ENCODE data around the gene TCF12. TPM values are rescaled to one million over a fixed set of nuclear protein-coding genes. Genes with fewer than 3 reads are reported as not detected.

Gene TCF12
- total RNA-seq, 1 donor from 2014 or later = 112 TPM

- Mint-ChIP-seq H3K4me3 (ENCODE audit: unreplicated experiment) (no peak overlapping the region), H3K27me3 (ENCODE audit: low read depth, unreplicated experiment) (no peaks in the 10 kb centered on the region), H3K27ac (ENCODE audit: unreplicated experiment) (no peak overlapping the region), H3K36me3 (ENCODE audit: low read depth, unreplicated experiment) (no peaks in the 10 kb centered on the region), H3K9me3 (ENCODE audit: unreplicated experiment) (no peaks in the 10 kb centered on the region), H3K4me1 (ENCODE audit: low read depth, unreplicated experiment) (no peaks in the 10 kb centered on the region)
- no peaks in the 10 kb centered on the region for H3K79me2 ChIP-seq (ENCODE audit: insufficient read depth, low read length)
- peaks cover 3% of the 10 kb centered on the region for H4K20me1 ChIP-seq (ENCODE audit: insufficient read depth, low read length)
- peak; percentile 50 for DNase-seq (ENCODE audit: low read depth)
- no peak overlapping the region for H3K4me2 ChIP-seq (ENCODE audit: low read length)
- no peak for FAIRE-seq
- TF ChIP-seq EZH2 (IDR thresholded peaks at IDR 0.05; ENCODE audit: insufficient read depth, low read length) (no peak), CTCF (IDR thresholded peaks at IDR 0.05; ENCODE audit: insufficient read depth, low read depth, low read length) (no peak)
- H3K9me3 ChIP-seq (ENCODE audit: insufficient read depth, low read depth, low read length) = no peaks in the 10 kb centered on the region
- H3K4me3 ChIP-seq (ENCODE audit: insufficient read depth, low read depth, low read length) = no peak overlapping the region
- no peaks in the 10 kb centered on the region for H3K4me1 ChIP-seq (ENCODE audit: insufficient read depth, low read length)
- no peak overlapping the region for H3K9ac ChIP-seq (ENCODE audit: low read length)
- no peaks in the 10 kb centered on the region for H3K27me3 ChIP-seq (ENCODE audit: insufficient read depth, low read length)
- no peak overlapping the region for H3K27ac ChIP-seq (ENCODE audit: low read depth, low read length)
- no peak overlapping the region for H2AFZ ChIP-seq (ENCODE audit: low read depth, low read length)
- H3K36me3 ChIP-seq (ENCODE audit: insufficient read depth, low read length) = peaks cover 6% of the 10 kb centered on the region
Measured at GRCh38 chr15:57172925-57173324, 254.5 kb downstream of the TCF12 start.

GRCh38 chr15:57183041-57183440, 264.6 kb downstream of the TCF12 start:
- H3K79me2 ChIP-seq (ENCODE audit: insufficient read depth, low read length) = peaks cover 6% of the 10 kb centered on the region
- H3K36me3 ChIP-seq (ENCODE audit: insufficient read depth, low read length) = peaks cover 3% of the 10 kb centered on the region
- no peaks in the 10 kb centered on the region for H3K4me1 Mint-ChIP-seq (ENCODE audit: low read depth, unreplicated experiment)
- H4K20me1 ChIP-seq (ENCODE audit: insufficient read depth, low read length) = no peaks in the 10 kb centered on the region
- TF ChIP-seq CTCF (IDR thresholded peaks at IDR 0.05; ENCODE audit: insufficient read depth, low read depth, low read length) = no peak
- no peak for TF ChIP-seq EZH2 (IDR thresholded peaks at IDR 0.05; ENCODE audit: insufficient read depth, low read length)
- H3K27me3 ChIP-seq (ENCODE audit: insufficient read depth, low read length) = no peaks in the 10 kb centered on the region
- H3K9ac ChIP-seq (ENCODE audit: low read length) = no peak overlapping the region
- no peaks in the 10 kb centered on the region for H3K9me3 Mint-ChIP-seq (ENCODE audit: unreplicated experiment)
- H3K27ac ChIP-seq (ENCODE audit: low read depth, low read length) = no peak overlapping the region
- H3K27ac Mint-ChIP-seq (ENCODE audit: unreplicated experiment) = no peak overlapping the region
- no peak overlapping the region for H3K4me2 ChIP-seq (ENCODE audit: low read length)
- no peak overlapping the region for H3K4me3 Mint-ChIP-seq (ENCODE audit: unreplicated experiment)
- H3K36me3 Mint-ChIP-seq (ENCODE audit: low read depth, unreplicated experiment) = peaks cover 13% of the 10 kb centered on the region
- no peak overlapping the region for H3K4me3 ChIP-seq (ENCODE audit: insufficient read depth, low read depth, low read length)
- FAIRE-seq (peak; percentile 5), DNase-seq (ENCODE audit: low read depth) (peak; percentile 52)
- H3K27me3 Mint-ChIP-seq (ENCODE audit: low read depth, unreplicated experiment) = no peaks in the 10 kb centered on the region
- H3K4me1 ChIP-seq (ENCODE audit: insufficient read depth, low read length) = no peaks in the 10 kb centered on the region
- no peaks in the 10 kb centered on the region for H3K9me3 ChIP-seq (ENCODE audit: insufficient read depth, low read depth, low read length)
- no peak overlapping the region for H2AFZ ChIP-seq (ENCODE audit: low read depth, low read length)

GRCh38 chr15:57183614-57184344, 265.3 kb downstream of the TCF12 start:
- Mint-ChIP-seq H3K9me3 (ENCODE audit: unreplicated experiment) (no peaks in the 10 kb centered on the region), H3K27me3 (ENCODE audit: low read depth, unreplicated experiment) (no peaks in the 10 kb centered on the region), H3K27ac (ENCODE audit: unreplicated experiment) (no peak overlapping the region), H3K4me1 (ENCODE audit: low read depth, unreplicated experiment) (no peaks in the 10 kb centered on the region), H3K36me3 (ENCODE audit: low read depth, unreplicated experiment) (peaks cover 13% of the 10 kb centered on the region), H3K4me3 (ENCODE audit: unreplicated experiment) (no peak overlapping the region)
- TF ChIP-seq EZH2 (IDR thresholded peaks at IDR 0.05; ENCODE audit: insufficient read depth, low read length) (no peak), CTCF (IDR thresholded peaks at IDR 0.05; ENCODE audit: insufficient read depth, low read depth, low read length) (no peak)
- H3K27ac ChIP-seq (ENCODE audit: low read depth, low read length) = no peak overlapping the region
- peaks cover 6% of the 10 kb centered on the region for H3K79me2 ChIP-seq (ENCODE audit: insufficient read depth, low read length)
- peaks cover 3% of the 10 kb centered on the region for H3K36me3 ChIP-seq (ENCODE audit: insufficient read depth, low read length)
- H4K20me1 ChIP-seq (ENCODE audit: insufficient read depth, low read length) = no peaks in the 10 kb centered on the region
- no peak overlapping the region for H3K4me3 ChIP-seq (ENCODE audit: insufficient read depth, low read depth, low read length)
- H3K4me2 ChIP-seq (ENCODE audit: low read length) = no peak overlapping the region
- no peaks in the 10 kb centered on the region for H3K27me3 ChIP-seq (ENCODE audit: insufficient read depth, low read length)
- H2AFZ ChIP-seq (ENCODE audit: low read depth, low read length) = no peak overlapping the region
- H3K9me3 ChIP-seq (ENCODE audit: insufficient read depth, low read depth, low read length) = no peaks in the 10 kb centered on the region
- DNase-seq (ENCODE audit: low read depth) (no peak), FAIRE-seq (peak; percentile 65)
- no peaks in the 10 kb centered on the region for H3K4me1 ChIP-seq (ENCODE audit: insufficient read depth, low read length)
- no peak overlapping the region for H3K9ac ChIP-seq (ENCODE audit: low read length)
